Colonic mucosa (tissue), 4 donors: ENCODE measurements around the gene ZFP36. TPM values are rescaled to one million over a fixed set of nuclear protein-coding genes. Genes with fewer than 3 reads are reported as not detected.

Experiments
- DNase-seq: peaks from one replicate; pipeline ENCODE4 v3.0.0-alpha.2; 2020
- H3K27ac ChIP-seq: fragments of 200-600 bp; one replicate; pipeline ENCODE4 v1.8.0; 2021
- H3K27me3 ChIP-seq: fragments of 200-600 bp; one replicate; pipeline ENCODE4 v1.8.0; 2021
- H3K36me3 ChIP-seq: fragments of 200-600 bp; one replicate; pipeline ENCODE4 v1.8.0; 2021
- H3K4me1 ChIP-seq: fragments of 200-600 bp; one replicate; pipeline ENCODE4 v1.8.0; 2021; ENCODE audit warnings: mild to moderate bottlenecking
- H3K4me3 ChIP-seq: fragments of 200-600 bp; one replicate; pipeline ENCODE4 v1.8.0; 2021
- H3K9ac ChIP-seq, 2 donors: one replicate each; pipeline ENCODE4 v1.7.0; 2013; ENCODE audit warnings: control low read depth in 2 of 2, low read depth in 2 of 2, low read length in 2 of 2
- H3K9me3 ChIP-seq: fragments of 200-600 bp; one replicate; pipeline ENCODE4 v1.8.0; 2021
- CTCF ChIP-seq: fragments of 200-600 bp; IDR thresholded peaks from one replicate; pipeline ENCODE4 v1.8.0; 2022; ENCODE audit warnings: antibody characterized with exemption, mild to moderate bottlenecking
- intact Hi-C: fragments of 100-400 bp; cut with DNase I; formaldehyde crosslinking; loops from one replicate; pipeline ENCODE4 v1.14.1; 2022
- total RNA-seq, 2 donors: library from RNA; stranded (reverse); fragmentation: NEBNext Ultra II Directional in 1 of 2; extraction: Animal tissue kit (Norgen Biotek cat#: 25700) in 1 of 2; gene quantifications; one replicate each; pipeline ENCODE4 v1.2.1, GENCODE V29; 2021
- donor health status: healthy.
- donor health status: DM: no; HTN: no; CAD: no.
- donor health status: DM: no; HTN: no; CAD: no.

The ZFP36 gene
- total RNA-seq, 2 donors from 2014 or later: 120 to 121 TPM

- peak overlapping the region; percentile 59 for H3K4me3 ChIP-seq
- no peaks in the 10 kb centered on the region for H3K9me3 ChIP-seq
- peaks cover 15% of the 10 kb centered on the region for H3K27me3 ChIP-seq
- peak overlapping the region; percentile 89 for H3K27ac ChIP-seq
- no peak for DNase-seq
- peak overlapping the region; percentile 67 to 81 for H3K9ac ChIP-seq
- TF ChIP-seq CTCF: peak; percentile 11
- peaks cover 5% of the 10 kb centered on the region for H3K36me3 ChIP-seq
- intact Hi-C loops: no loop called here
- H3K4me1 ChIP-seq: peaks cover 13% of the 10 kb centered on the region
Observed at GRCh38 chr19:39412867-39413271, 6.2 kb downstream of the ZFP36 start.

- peaks cover 15% of the 10 kb centered on the region for H3K27me3 ChIP-seq
- TF ChIP-seq CTCF: no peak
- H3K9me3 ChIP-seq: no peaks in the 10 kb centered on the region
- H3K9ac ChIP-seq: peak overlapping the region; percentile 67 to 81
- peak; percentile 56 for DNase-seq
- H3K4me1 ChIP-seq: peaks cover 13% of the 10 kb centered on the region
- H3K36me3 ChIP-seq: peaks cover under 1% of the 10 kb centered on the region
- intact Hi-C loops: no loop called here
- H3K4me3 ChIP-seq: peak overlapping the region; percentile 59
- H3K27ac ChIP-seq: peak overlapping the region; percentile 89
Observed at GRCh38 chr19:39413272-39413910, 6.7 kb downstream of the ZFP36 start.

- intact Hi-C loops: no loop called here
- no peak for TF ChIP-seq CTCF
- peaks cover 13% of the 10 kb centered on the region for H3K4me1 ChIP-seq
- peak overlapping the region; percentile 58 to 67 for H3K9ac ChIP-seq
- H3K36me3 ChIP-seq: no peaks in the 10 kb centered on the region
- peak; percentile 43 for DNase-seq
- peaks cover 15% of the 10 kb centered on the region for H3K27me3 ChIP-seq
- peak overlapping the region; percentile 89 for H3K27ac ChIP-seq
- peak overlapping the region; percentile 59 for H3K4me3 ChIP-seq
- H3K9me3 ChIP-seq: no peaks in the 10 kb centered on the region
Observed at GRCh38 chr19:39413911-39414608, 7.4 kb downstream of the ZFP36 start.

- Histone ChIP-seq H3K9ac (peak overlapping the region; percentile 31 to 38), H3K27me3 (peaks cover 15% of the 10 kb centered on the region), H3K27ac (no peak overlapping the region), H3K9me3 (no peaks in the 10 kb centered on the region), H3K36me3 (no peaks in the 10 kb centered on the region), H3K4me3 (no peak overlapping the region), H3K4me1 (peaks cover 13% of the 10 kb centered on the region)
- TF ChIP-seq CTCF: no peak
- DNase-seq: peak; percentile 20
- intact Hi-C loops: no loop called here
Observed at GRCh38 chr19:39415111-39416046, 8.7 kb downstream of the ZFP36 start.
